Peyer's patch (tissue), 4 donors: ENCODE data around the gene LGI4.

Experiments
- POLR2A ChIP-seq, 2 donors: fragments of 450-650 bp; IDR thresholded peaks; one replicate each; pipeline ENCODE4 v1.5.1; 2017; ENCODE audit warnings: antibody characterized with exemption in 2 of 2, mild to moderate bottlenecking in 2 of 2, moderate library complexity in 2 of 2
- TF ChIP-seq, protein P1 (sequence below), 6 experiments: fragments of 450-650 bp in 4 of 6; fragments of 200-600 bp in 2 of 6; sonication (generic) in 1 of 6; IDR thresholded peaks; one replicate each; pipeline ENCODE4 v1.5.1; 2017 to 2019; ENCODE audit warnings: antibody characterized with exemption in 6 of 6, mild to moderate bottlenecking in 3 of 6, moderate library complexity in 1 of 6

DNA sequence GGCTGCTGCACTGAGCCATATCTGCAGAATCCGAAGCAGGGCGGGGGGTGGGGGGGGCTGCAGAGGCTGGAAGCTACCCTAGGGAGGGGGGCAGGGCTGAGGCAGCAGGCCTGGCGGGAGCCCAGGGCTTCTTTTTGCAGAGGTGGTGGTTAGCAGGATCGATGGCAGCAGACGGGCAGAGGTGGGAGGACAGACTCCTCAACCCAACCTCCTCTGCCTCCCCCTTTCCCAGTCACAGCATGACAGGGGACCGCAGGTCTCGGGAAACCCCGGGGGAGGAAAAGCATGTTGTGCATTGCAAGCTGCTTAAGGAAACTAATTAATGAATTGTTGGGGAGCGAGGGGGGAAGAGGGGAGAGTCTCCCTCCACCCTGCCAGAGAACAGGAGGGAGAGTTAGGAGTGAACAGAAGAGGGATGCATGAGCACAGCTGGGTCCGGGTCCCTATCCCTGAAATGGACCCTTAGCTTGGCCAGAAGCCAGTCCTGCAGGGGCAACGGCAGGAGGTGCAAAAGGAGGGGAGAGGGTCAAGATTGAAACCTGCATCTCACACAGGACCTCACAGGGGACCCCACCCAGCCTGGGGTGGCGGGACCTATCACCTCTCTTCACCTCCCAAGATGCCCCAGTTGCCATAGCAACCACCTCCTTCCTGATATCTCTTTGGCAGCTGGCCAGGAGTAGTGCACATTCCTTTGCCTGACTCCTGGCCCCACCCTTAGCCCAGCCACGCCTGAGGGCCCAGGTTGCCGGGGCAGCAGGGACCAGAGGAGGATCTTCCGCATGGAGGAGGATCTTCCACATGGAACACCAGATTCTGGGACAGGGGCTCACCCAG is 10.0 kb upstream of the LGI4 start:
- TF ChIP-seq, protein P1, sequence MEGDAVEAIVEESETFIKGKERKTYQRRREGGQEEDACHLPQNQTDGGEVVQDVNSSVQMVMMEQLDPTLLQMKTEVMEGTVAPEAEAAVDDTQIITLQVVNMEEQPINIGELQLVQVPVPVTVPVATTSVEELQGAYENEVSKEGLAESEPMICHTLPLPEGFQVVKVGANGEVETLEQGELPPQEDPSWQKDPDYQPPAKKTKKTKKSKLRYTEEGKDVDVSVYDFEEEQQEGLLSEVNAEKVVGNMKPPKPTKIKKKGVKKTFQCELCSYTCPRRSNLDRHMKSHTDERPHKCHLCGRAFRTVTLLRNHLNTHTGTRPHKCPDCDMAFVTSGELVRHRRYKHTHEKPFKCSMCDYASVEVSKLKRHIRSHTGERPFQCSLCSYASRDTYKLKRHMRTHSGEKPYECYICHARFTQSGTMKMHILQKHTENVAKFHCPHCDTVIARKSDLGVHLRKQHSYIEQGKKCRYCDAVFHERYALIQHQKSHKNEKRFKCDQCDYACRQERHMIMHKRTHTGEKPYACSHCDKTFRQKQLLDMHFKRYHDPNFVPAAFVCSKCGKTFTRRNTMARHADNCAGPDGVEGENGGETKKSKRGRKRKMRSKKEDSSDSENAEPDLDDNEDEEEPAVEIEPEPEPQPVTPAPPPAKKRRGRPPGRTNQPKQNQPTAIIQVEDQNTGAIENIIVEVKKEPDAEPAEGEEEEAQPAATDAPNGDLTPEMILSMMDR (IDR thresholded peaks at IDR 0.05): no peak
- no peak for TF ChIP-seq POLR2A (IDR thresholded peaks at IDR 0.05)
